ENCODE measurements around the gene XRN1.

- TF ChIP-seq CTCF (conservative IDR thresholded peaks at IDR 0.05) (no peak), EZH2 (IDR thresholded peaks at IDR 0.05; ENCODE audit: low read depth) (no peak)
Observed at GRCh38 chr3:142281474-142281873, 166.4 kb downstream of the XRN1 start.

All from PC-9 (cell line).